ENCODE data around the gene NPIPB8.
"Not testable (repeated sequence)": the region's sequence is repeated elsewhere in the genome, so short reads cannot be mapped to it uniquely, and the experiment has no call there.

NPIPB8 gene

GRCh38 chr16:28600965-28601364, 36.9 kb upstream of the NPIPB8 start:
- DNase-seq (ENCODE audit: low spot score); H3K9me3 Mint-ChIP-seq; H3K36me3 Mint-ChIP-seq (ENCODE audit: low read depth); H3K4me3 Mint-ChIP-seq; H3K4me1 Mint-ChIP-seq (ENCODE audit: low read depth); H3K27me3 Mint-ChIP-seq (ENCODE audit: low read depth); H3K27ac Mint-ChIP-seq: not testable (repeated sequence)

- not testable (repeated sequence) for H3K4me1 Mint-ChIP-seq (ENCODE audit: low read depth); H3K27me3 Mint-ChIP-seq (ENCODE audit: low read depth); H3K27ac Mint-ChIP-seq; DNase-seq (ENCODE audit: low spot score); H3K9me3 Mint-ChIP-seq; H3K4me3 Mint-ChIP-seq; H3K36me3 Mint-ChIP-seq (ENCODE audit: low read depth)
These were observed 36.3 kb upstream of the NPIPB8 start for GRCh38 chr16:28601589-28601988.

GRCh38 chr16:28602062-28602461, 35.8 kb upstream of the NPIPB8 start:
- not testable (repeated sequence) for H3K4me1 Mint-ChIP-seq (ENCODE audit: low read depth); H3K36me3 Mint-ChIP-seq (ENCODE audit: low read depth); H3K27me3 Mint-ChIP-seq (ENCODE audit: low read depth); DNase-seq (ENCODE audit: low spot score); H3K27ac Mint-ChIP-seq; H3K4me3 Mint-ChIP-seq; H3K9me3 Mint-ChIP-seq

GRCh38 chr16:28602529-28602928, 35.3 kb upstream of the NPIPB8 start:
- no peak for DNase-seq (ENCODE audit: low spot score)
- Mint-ChIP-seq H3K9me3 (no peaks in the 10 kb centered on the region), H3K27ac (no peak overlapping the region), H3K27me3 (ENCODE audit: low read depth) (no peaks in the 10 kb centered on the region), H3K4me3 (no peak overlapping the region), H3K36me3 (ENCODE audit: low read depth) (no peaks in the 10 kb centered on the region), H3K4me1 (ENCODE audit: low read depth) (no peaks in the 10 kb centered on the region)

GRCh38 chr16:28603381-28604185, 34.3 kb upstream of the NPIPB8 start:
- H3K4me3 Mint-ChIP-seq = no peak overlapping the region
- H3K36me3 Mint-ChIP-seq (ENCODE audit: low read depth) = no peaks in the 10 kb centered on the region
- no peaks in the 10 kb centered on the region for H3K9me3 Mint-ChIP-seq
- H3K27me3 Mint-ChIP-seq (ENCODE audit: low read depth) = no peaks in the 10 kb centered on the region
- no peaks in the 10 kb centered on the region for H3K4me1 Mint-ChIP-seq (ENCODE audit: low read depth)
- no peak overlapping the region for H3K27ac Mint-ChIP-seq
- DNase-seq (ENCODE audit: low spot score) = no peak

- no peak overlapping the region for H3K27ac Mint-ChIP-seq
- no peak for DNase-seq (ENCODE audit: low spot score)
These were observed 33.7 kb upstream of the NPIPB8 start for GRCh38 chr16:28604186-28604565.

GRCh38 chr16:28606291-28607115, 31.4 kb upstream of the NPIPB8 start:
- H3K9me3 Mint-ChIP-seq = no peaks in the 10 kb centered on the region
- H3K27ac Mint-ChIP-seq = no peak overlapping the region
- H3K36me3 Mint-ChIP-seq (ENCODE audit: low read depth) = no peaks in the 10 kb centered on the region
- no peak for DNase-seq (ENCODE audit: low spot score)
- H3K4me3 Mint-ChIP-seq = no peak overlapping the region
- peaks cover 4% of the 10 kb centered on the region for H3K4me1 Mint-ChIP-seq (ENCODE audit: low read depth)
- H3K27me3 Mint-ChIP-seq (ENCODE audit: low read depth) = no peaks in the 10 kb centered on the region

More at GRCh38 chr16:28604186-28604565, 33.7 kb upstream of the NPIPB8 start:
- Mint-ChIP-seq H3K27me3 (ENCODE audit: low read depth) (no peaks in the 10 kb centered on the region), H3K4me3 (no peak overlapping the region), H3K4me1 (ENCODE audit: low read depth) (no peaks in the 10 kb centered on the region), H3K36me3 (ENCODE audit: low read depth) (no peaks in the 10 kb centered on the region), H3K9me3 (no peaks in the 10 kb centered on the region)

GRCh38 chr16:28607116-28607623, 30.7 kb upstream of the NPIPB8 start:
- peaks cover 4% of the 10 kb centered on the region for H3K4me1 Mint-ChIP-seq (ENCODE audit: low read depth)

GRCh38 chr16:28607681-28608495, 30.0 kb upstream of the NPIPB8 start:
- not testable (repeated sequence) for H3K4me3 Mint-ChIP-seq; H3K27me3 Mint-ChIP-seq (ENCODE audit: low read depth); H3K9me3 Mint-ChIP-seq; H3K27ac Mint-ChIP-seq; H3K4me1 Mint-ChIP-seq (ENCODE audit: low read depth); H3K36me3 Mint-ChIP-seq (ENCODE audit: low read depth); DNase-seq (ENCODE audit: low spot score)

More at GRCh38 chr16:28607116-28607623, 30.7 kb upstream of the NPIPB8 start:
- Mint-ChIP-seq H3K9me3 (no peaks in the 10 kb centered on the region), H3K4me3 (no peak overlapping the region), H3K36me3 (ENCODE audit: low read depth) (no peaks in the 10 kb centered on the region), H3K27ac (no peak overlapping the region), H3K27me3 (ENCODE audit: low read depth) (no peaks in the 10 kb centered on the region)
- DNase-seq (ENCODE audit: low spot score) = no peak

GRCh38 chr16:28608496-28608808, 29.4 kb upstream of the NPIPB8 start:
- H3K36me3 Mint-ChIP-seq (ENCODE audit: low read depth); H3K4me1 Mint-ChIP-seq (ENCODE audit: low read depth); DNase-seq (ENCODE audit: low spot score); H3K4me3 Mint-ChIP-seq; H3K27me3 Mint-ChIP-seq (ENCODE audit: low read depth); H3K9me3 Mint-ChIP-seq; H3K27ac Mint-ChIP-seq: not testable (repeated sequence)

GRCh38 chr16:28608867-28609596, 28.8 kb upstream of the NPIPB8 start:
- not testable (repeated sequence) for H3K4me1 Mint-ChIP-seq (ENCODE audit: low read depth); DNase-seq (ENCODE audit: low spot score); H3K4me3 Mint-ChIP-seq; H3K9me3 Mint-ChIP-seq; H3K27me3 Mint-ChIP-seq (ENCODE audit: low read depth); H3K36me3 Mint-ChIP-seq (ENCODE audit: low read depth); H3K27ac Mint-ChIP-seq

GRCh38 chr16:28609631-28610594, 28.0 kb upstream of the NPIPB8 start, which contains the start of gene SULT1A1:
SULT1A1 (minus strand) TSS chr16:28610044; CDS start chr16:28608855, 1,189 bp downstream.
- Mint-ChIP-seq H3K9me3 (no peaks in the 10 kb centered on the region), H3K36me3 (ENCODE audit: low read depth) (no peaks in the 10 kb centered on the region), H3K27me3 (ENCODE audit: low read depth) (no peaks in the 10 kb centered on the region), H3K27ac (peak within 1 kb of the TSS; percentile 8), H3K4me3 (no peak within 1 kb of the TSS), H3K4me1 (ENCODE audit: low read depth) (peaks cover 4% of the 10 kb centered on the region)
- DNase-seq (ENCODE audit: low spot score) = no peak
